GM19035 (cell line): ENCODE results near the gene RLF.
A peak's percentile ranks its signal among the peaks of the same experiment; 100 is the strongest.

Experiments used
- ATAC-seq: cut with Tn5 transposase; IDR thresholded peaks from one replicate; pipeline ENCODE4 v1.9.1; 2021; ENCODE audit not compliant: unreplicated experiment

RLF gene, protein sequence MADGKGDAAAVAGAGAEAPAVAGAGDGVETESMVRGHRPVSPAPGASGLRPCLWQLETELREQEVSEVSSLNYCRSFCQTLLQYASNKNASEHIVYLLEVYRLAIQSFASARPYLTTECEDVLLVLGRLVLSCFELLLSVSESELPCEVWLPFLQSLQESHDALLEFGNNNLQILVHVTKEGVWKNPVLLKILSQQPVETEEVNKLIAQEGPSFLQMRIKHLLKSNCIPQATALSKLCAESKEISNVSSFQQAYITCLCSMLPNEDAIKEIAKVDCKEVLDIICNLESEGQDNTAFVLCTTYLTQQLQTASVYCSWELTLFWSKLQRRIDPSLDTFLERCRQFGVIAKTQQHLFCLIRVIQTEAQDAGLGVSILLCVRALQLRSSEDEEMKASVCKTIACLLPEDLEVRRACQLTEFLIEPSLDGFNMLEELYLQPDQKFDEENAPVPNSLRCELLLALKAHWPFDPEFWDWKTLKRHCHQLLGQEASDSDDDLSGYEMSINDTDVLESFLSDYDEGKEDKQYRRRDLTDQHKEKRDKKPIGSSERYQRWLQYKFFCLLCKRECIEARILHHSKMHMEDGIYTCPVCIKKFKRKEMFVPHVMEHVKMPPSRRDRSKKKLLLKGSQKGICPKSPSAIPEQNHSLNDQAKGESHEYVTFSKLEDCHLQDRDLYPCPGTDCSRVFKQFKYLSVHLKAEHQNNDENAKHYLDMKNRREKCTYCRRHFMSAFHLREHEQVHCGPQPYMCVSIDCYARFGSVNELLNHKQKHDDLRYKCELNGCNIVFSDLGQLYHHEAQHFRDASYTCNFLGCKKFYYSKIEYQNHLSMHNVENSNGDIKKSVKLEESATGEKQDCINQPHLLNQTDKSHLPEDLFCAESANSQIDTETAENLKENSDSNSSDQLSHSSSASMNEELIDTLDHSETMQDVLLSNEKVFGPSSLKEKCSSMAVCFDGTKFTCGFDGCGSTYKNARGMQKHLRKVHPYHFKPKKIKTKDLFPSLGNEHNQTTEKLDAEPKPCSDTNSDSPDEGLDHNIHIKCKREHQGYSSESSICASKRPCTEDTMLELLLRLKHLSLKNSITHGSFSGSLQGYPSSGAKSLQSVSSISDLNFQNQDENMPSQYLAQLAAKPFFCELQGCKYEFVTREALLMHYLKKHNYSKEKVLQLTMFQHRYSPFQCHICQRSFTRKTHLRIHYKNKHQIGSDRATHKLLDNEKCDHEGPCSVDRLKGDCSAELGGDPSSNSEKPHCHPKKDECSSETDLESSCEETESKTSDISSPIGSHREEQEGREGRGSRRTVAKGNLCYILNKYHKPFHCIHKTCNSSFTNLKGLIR (N-terminal part only)

DNA sequence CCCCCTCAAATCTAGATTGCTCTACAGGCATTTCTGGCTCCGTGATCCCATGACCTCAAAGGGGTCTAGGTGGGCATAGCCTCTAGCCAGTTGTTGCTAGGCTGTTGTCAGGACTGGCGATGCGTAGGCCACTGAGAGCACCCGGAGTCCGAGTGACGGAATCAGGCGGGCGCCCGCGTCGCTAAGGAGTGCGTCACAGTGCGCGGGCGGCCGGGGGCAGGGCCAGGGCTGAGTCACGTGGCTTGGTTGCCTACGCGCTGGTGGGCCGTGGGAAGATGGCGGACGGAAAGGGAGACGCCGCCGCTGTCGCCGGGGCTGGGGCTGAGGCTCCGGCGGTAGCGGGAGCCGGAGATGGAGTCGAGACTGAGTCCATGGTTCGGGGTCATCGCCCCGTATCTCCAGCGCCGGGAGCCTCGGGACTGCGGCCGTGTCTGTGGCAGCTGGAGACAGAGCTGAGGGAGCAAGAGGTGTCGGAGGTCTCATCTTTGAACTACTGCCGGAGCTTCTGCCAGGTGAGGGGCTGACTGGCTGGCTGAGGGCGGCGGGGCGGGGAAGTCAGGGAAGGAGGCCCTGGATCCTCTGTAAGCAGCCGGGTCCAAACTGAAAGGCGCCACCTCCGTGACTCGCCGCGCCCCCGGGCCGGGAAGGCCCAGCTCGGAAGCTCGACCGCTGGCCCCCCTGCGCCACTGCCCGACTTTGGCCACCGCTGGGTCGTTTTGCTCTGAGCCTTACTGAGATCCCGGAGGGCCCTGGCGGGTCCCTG lies at the start of gene RLF:
Gene RLF, plus strand, starts transcription at position 263 of the 763 bp plus-strand sequence. Its CDS starts 13 bp downstream, at position 276.
- ATAC-seq, result peak; percentile 92

DNA sequence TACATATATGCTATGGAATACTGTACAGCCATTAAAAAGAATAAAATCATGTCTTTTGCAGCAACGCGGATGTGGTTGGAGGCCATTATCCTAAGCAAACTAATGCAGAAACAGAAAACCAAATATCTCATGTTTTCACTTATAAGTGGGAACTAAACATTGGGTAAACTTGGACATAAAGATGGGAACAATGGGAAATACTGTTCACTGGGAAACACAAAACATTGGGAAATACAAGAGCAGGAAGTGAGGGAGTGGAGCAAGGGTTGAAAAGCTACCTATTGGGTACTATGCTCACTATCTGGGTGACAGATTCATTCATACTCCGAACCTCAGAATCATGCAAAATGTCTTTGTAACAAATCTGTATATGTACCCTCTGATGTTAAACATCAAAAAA lies 46.8 kb upstream of the RLF start:
- no peak for ATAC-seq

DNA sequence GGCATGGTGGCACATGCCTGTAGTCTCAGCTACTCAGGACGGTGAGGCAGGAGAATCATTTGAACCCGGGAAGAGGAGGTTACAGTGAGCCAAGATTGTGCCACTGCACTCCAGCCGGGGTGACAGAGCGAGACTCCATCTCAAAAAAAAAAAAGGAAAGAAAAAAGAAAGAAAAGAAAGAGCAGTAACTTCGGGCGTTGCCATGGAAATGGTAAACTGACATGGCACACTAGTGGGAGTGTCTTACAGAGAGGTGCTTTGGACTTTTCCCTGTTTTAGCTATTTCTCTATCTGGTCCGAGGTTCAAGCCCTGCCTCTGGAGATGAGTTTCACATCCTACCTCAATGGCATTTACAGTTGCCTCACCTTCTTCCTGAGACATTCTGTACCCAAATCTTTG lies 41.1 kb upstream of the RLF start:
- ATAC-seq, result no peak

DNA sequence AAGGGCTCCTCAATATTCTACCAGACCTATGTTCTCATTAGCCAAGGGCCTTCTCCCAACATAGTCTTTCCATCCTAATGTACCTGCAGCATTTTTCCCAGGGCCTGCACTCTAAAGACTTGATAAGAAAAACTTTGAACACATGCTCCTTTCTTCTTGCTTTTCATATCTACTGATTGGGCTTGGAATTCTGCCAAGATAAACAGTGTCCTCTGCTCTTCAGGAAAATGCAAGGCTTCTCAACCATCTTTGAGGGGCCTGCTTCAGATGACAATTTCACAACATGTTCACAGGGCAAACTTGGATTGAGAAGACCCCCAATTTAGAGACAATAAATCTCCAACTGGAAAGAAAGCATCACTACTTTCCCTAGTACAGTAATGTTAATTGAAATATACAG lies 38.3 kb upstream of the RLF start:
- no peak for ATAC-seq

DNA sequence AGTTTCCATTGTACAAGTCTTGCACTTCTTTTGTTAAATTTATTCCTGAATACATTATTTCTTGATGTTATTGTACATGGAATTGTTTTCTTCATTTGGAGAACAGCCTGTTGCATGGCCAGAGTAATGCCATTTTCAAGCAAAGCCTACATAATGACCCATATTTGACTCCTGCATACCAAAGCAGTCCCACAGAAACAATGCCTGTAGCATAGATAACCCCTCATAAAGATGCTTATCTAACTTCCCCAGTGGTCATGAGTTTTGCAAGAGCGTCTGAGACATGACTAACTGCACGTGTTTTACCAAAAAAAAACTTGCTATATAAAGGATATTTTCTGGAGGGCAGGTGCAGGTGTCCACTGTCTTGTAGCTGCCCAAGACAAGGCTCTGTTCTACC lies 30.3 kb upstream of the RLF start:
- ATAC-seq, result no peak

DNA sequence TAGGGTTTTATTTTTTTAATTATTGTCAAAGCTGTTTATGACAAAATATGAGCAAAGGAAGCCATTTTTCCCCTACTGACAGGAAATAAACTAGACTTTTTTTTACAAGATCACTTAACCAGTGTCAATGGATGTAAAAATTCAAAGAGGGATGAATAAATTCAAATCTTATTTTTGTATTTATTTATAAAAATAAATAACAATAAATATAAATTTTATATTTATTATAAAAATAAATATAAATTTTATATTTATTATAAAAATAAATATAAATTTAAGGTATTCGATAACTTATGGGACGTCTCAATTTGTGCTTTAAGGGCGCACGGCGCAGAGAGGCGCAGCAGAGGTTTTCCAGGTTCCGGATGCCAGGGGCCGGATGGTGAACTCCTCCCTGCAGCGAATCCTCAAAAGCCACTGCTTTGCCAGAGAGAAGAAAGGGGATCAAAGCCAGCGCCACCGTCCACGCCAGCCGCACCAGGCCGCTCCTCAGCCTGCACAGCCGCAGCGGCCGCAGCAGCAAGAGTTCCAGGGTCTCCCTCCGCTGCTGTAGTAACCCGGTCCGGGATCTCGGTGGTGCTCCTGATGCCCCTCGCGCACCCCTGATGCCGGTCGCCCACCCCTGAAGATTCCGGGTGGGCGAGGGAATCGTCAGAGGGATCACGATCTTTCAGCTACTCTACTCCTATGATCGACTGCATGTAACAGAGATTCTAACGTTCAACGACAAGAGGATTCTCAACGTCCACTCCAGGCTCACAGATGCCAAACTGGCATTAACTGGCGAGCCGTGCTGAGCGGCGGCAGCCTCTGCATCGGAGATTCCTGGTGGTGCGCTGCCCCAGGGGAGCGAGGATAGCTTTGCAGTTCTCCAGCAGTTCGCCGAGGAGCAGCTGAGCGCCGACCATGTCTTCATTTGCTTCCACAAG lies 28.5 kb upstream of the RLF start:
- ATAC-seq, result no peak

DNA sequence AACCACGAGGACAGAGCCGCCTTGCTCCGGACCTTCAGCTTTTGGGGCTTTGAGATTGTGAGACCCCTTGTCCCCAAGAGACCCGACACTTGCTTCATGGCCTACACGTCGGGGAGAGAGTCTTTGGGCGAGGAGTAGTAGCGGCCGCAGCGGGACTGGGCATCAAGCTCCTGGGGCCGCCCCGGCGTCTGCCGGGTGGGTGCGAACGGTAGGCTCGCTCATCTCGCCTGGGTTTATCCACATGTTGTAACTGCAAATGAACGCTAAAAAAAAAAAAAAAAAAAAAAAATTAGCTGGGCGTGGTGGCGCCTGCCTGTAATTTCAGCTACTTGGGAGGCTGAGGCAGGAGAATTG lies 27.9 kb upstream of the RLF start:
- ATAC-seq, result no peak

DNA sequence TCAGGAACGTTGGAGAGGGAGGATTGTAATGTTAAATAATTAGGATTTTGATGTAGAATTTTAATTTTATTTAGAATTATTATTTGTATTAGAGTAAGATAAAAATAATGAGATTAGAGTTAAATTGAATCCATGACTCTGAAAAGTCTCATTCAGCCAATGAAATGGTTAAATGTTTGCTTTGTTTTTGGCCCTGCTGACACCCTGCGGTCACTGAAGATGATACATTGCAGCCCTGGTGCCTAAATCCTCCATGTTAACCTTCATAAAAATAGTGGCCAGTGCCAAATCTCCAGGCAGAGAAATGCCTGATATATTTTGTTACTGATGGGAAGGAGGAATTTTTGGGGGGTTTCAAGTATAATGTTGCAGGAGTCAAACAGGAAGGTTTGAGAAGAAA lies 27.3 kb upstream of the RLF start:
- ATAC-seq, result no peak

DNA sequence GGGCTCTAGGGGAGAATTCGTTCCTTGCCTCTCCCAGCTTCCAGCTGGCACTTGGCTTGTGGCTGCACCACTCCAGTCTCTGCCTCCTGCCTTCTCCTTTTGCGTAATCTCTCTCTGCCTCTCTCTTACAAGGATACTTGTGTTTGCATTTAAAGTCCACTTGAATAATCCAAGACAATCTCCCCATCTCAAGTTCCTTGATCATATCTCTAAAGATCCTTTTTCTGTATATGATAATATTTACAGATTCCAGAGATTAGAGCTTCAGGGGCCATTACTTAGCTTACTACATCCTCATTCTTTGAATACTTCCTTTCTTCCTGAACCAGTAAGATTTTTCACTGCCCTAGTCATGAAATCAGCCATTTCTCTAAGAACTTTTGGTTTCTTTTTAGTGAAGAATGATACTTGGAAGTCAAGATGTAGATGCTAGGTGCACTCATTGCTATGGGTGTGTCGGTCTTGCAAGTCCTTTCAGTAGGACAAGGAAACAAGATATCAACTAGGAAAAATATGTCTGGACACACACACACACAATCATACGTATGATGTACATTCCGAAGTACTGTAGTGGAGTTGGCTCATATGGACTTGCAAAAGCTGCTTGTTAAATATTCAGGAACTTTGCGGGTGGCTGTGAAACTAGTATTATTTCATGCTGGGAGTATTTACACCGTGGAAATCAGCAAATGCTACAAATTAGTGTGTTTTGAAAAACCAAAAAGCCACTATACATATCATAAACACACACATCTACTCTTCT lies 20.8 kb upstream of the RLF start:
- no peak for ATAC-seq

DNA sequence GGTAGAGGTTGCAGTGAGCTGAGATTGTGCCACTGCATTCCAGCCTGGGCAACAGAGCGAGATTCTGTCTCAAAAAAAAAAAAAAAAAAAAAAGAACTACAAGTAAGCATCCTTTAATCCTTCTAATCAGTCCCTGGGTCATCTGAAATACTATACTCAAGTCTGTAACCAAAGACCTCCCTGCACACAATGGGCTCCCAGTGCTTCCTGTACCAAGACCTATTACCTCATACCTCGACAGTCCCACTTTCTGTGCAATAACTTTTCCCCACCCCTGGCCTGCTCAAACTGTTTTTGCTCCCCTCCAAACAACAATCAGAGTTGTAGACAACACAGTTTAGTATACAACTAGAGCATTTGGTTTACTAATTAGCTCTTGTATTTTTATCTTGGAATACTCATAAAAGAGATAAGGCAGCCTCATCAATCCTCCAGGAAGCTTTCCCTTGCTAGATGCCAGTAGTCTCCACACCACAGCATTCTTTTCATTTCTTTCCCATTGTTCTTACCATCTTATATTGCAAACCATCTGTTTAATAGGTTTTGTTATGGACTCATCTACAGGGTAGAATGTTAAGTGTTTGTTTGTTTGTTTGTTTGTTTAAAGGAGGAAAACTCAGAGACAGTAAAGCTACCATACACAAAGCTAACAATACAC lies 19.2 kb upstream of the RLF start:
- ATAC-seq, result no peak

DNA sequence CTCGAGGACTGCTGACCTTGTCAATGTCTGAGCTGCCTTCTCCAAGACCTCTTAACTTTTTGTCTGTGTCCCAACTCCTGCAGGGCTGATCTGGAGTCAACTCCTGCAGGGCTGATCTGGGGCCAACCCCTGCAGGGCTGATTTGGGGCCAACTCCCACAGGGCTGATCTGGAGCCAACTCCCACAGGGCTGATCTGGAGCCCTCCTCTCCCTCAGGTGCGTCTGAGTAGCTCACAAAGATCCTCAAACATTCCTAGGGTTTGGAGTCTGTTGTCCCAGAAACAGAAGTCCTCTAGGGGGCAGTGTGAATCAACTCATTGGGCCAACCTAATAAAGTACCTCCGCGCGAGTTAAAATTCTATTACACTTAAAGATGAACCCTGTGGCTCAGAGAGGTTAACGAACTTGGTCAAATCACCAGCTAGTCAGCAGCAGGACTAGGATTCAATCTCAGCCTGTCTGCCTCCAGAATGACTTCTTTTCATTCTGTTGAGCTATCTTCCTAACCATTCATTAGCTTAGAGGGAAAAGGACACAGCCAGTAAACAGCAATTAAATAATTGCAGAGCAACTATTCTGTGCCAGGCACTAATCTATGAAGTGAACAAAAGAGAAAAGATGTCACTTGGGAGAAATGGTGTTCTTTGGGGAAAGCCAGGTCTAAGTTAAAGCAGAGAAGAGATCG lies 17.2 kb upstream of the RLF start:
- no peak for ATAC-seq

DNA sequence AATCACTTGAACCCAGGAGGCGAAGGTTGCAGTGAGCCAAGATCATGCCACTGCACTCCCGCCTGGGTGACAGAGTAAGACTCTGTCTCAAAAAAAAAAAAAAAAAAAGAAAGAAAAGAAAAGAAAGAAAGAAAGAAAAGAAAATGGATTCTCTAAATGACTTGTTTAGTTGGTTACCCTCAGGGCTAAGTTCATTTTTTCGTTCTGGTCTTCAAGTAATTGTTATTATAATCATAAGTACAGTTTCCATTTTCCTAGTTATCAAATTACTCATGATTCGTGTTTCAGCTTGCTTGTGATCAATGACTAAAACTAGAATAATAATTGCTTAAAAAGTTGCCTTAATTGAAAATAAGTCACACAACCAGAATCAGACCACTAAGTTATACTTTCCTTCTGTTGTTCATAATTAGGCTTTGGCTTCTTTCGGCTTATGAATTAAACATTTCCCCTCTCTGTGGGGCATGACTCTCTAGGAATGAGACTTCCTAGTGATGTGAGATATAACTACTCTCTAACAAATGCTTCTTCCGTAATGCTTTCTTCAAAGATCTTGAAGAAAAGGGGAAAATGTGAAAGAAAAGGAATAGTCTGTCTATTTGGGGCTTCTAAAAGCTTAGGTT lies 9.6 kb upstream of the RLF start:
- no peak for ATAC-seq

DNA sequence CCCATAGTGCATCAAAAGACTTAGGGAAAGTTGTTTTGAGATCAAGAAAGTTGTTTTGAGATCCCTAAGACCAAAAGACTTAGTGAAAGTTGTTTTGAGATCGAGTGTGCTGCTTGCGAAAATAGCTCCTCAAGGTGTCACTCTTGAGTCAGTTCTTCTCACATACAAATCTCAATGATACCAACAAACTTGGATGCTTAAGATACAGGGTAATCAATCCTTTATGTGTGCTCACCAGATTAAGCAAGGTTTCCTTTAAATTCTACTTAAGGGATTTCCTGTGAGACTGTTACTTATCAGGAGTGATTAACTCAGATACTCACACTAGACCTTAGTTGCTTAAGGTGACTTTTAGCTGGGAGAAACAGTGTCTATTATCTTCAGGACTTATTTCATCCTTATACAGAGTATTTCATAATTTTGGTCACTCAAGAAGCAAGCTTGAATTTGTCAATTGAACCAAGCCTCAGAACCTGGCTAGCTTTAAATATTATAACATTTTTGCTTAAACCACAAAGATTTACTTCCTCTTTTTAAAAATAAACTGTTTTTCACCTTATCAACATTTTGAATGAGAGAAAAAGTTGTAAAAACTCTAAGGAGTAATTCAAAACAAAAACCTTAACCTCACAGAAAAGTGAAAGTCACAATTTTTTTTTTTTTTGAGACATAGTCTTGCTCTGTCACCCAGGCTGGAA lies 8.0 kb upstream of the RLF start:
- ATAC-seq, result peak; percentile 76

DNA sequence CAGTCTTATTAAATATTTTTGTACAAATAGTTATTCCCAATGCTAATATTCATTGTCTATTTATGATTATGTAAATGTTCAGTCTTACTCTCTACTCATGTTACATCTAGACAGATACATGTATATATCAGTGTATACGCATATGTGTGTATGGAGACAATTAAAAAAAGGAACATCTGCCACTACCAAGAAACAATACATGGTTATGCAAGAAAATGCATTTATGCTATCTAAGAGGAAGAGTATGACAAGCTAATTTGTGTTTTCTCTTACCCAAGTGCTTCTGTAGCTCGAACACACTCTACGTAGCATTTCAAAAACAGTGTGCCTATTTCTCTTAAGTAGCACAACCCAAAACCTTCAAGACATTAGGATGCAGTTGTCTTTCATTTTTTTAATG lies 6.1 kb upstream of the RLF start:
- no peak for ATAC-seq

DNA sequence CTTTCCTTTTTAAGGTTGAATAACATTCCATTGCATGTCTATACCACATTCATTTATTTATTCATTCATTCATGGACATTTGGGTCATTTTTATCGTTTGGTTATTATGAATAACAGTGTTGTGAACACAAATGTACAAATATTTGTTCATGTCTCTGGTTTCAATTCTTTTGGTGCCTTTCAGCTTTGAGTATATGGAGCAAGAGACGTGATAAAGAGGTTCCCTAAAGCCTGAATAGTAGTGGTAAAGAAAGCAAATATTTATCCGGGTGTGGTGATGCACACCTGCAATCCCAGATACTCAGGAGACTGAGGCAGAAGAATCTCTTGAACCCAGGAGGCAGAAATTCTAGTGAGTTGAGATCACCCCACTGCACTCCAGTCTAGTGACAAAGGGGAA lies 5.3 kb upstream of the RLF start:
- no peak for ATAC-seq

DNA sequence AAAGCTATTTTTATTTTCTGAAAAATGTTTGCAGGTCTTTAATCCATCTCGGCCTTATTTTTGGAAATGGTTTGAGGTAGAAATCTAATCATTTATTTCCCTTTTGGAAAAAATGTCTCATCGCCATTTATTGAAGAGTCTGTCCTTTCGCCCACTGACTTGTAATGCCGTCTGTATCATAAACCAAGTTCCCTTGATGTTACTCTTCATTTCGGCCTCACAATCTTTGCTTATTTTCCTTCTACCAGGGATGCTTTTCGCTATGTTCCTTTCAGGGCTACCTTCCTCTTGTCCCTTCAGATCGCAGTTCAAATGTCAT lies 422 bp upstream of the RLF start:
- ATAC-seq, result no peak

DNA sequence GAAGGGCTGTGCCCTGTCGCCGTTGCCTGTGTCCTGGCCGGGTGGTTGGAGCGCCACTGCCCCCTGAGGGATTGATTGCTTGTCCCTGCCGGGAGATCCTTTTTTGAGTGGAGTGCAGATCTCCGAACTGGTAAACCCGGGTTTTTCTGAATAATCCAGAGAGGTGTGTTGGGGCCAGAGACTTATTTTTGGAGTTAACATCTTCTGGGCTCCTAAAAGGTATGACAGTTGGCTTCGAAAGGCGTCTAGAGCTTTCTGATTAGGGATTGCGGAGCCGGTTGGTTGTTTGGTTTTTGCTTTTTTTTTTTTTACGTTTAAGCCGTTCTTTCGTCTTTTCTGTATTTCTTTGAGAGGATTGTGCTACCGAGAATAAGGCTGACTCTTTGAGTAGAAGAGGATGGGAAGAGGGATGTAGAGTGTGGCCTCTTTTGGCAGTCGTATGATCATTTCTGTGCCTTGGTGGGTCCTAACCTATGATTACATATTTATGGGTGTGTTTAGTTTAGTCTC lies 756 bp downstream of the RLF start:
- ATAC-seq, result no peak
